GM21526 (cell line): ENCODE data around the gene MOB3A.

Experiments used
- ATAC-seq: cut with Tn5 transposase; IDR thresholded peaks from one replicate; pipeline ENCODE4 v1.9.1; 2021; ENCODE audit warnings: moderate library complexity; ENCODE audit not compliant: unreplicated experiment, low FRiP score

MOB3A gene

DNA sequence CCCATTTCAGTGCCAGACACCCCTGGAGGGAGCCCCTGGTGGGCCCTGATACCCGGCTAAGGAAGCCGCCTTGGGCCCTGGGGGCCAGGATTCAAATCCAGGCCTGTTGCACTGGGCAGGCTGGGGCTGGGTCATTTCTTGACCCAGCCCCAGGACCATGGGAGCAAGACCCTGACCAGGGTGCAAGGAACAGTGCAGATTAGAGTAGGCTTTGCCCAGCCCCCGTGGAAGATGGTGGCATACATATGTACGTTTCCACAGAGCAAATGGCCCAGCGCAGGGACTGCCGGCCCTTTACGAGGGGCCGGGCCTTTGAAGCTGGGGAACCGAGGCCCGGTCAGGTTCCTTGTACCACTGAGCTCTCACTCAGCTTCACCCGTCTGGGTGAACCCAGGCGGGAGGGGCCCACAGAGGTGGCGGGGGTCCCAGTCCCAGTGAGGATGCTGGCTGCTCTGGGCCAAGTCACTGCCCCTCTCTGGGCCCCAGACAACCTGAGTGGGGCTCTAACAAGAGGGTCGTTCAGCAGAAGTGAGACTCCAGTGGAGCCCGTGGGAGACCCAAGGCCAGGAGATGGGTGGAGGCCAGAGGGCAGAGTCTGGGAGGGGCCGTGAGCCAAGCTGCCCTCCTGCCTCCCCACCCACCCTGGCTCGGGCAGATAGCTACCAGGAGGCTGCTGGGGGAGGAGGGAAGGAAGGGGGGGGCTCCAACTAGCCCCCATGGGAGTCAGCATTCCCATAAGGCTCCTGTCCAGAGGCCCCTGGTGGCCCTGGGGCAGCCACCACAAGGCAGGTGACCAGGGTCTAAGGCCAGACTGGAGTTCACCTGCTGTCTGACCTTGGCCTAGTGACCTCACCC is 47.8 kb downstream of the MOB3A start:
- ATAC-seq, result no peak

DNA sequence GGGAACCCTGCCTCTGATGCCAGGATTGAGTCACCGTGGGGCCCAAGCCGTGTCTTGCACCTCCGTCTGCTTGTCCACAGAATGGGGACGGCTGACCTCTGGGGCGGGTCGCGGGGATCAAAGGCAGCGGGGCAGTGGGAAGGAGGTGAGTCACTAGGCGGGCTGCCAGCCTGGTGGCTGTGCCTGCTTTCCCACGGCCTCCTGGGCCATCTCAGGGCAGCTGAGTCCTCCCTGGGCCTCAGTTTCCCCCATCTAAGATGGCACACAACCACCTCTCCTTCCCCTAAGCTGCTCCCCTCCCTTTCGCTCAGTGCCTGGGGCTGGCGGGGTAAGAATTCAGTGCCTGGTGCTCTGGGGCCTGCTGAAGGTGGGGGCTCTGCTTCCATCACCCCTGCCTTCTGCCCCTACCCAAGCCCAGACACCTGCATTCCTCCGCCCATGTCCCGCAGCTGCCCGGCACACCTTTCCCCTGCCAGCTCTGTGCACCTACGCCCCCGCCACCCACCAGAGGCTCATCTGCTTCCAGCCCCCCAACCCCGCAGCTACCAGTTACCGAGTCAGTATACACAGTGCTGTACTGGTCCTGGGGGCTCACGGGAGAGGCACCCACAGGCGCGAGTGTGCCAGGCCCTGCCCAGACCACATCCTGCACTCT is 48.5 kb downstream of the MOB3A start:
- no peak for ATAC-seq

DNA sequence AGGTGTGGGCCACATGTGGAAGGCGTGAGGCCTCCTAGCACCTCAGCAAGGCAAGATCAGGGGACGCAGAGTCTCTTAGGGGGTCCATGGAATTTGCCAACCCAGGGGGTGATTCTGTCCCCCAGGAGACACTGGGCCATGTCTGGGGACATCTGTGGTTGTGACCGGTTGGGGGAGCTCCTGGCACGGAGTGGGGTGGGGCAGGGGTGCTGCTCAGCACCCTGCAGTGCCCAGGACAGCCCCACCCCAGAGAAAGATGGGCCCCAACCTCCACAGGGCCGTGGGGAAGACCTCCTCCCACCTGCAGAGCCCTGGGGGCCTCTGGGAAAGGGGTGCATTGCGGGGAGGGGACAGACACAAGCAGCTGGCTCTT is 49.1 kb downstream of the MOB3A start:
- no peak for ATAC-seq

DNA sequence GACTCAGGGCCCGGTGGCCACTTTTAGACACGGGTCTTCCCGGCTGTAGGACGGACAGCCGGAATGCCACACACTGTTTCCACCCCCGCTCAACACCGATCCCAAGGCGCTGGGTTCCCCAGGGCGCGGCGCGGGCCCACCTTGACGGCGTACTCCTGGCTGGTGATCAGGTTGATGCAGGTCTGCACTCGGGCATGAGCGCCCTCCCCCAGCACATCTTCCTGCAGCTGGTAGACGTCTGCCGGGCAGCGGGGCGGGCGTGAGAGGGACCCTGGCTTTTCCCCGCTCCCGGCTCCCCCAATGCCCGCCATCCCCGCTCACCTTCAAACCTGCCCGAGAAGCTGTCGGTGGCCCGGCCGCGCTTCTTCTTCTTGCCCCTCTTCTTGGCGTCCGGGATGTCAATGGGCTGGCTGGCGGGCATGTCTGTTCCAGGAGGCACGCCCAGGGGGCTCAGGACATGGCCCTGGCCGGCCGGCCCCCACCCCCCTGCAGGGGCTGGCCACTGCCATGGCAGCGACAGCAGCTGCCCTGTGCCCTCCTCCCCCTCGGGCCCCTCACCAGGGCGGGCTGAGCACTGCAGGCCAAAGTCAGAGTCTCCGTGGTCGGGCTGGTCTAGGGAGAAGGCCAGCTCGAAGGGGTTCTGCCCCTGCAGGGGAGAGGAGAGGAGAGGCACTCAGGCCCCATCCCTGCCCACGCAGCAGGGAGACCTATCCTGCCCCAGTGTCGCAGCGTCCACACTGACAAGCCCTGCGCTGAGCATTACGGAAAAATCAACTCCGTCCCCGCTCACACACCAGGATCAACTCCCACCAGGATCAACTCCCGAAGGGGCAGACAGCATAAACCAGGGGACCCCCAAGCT is 49.8 kb downstream of the MOB3A start:
- ATAC-seq, result no peak

DNA sequence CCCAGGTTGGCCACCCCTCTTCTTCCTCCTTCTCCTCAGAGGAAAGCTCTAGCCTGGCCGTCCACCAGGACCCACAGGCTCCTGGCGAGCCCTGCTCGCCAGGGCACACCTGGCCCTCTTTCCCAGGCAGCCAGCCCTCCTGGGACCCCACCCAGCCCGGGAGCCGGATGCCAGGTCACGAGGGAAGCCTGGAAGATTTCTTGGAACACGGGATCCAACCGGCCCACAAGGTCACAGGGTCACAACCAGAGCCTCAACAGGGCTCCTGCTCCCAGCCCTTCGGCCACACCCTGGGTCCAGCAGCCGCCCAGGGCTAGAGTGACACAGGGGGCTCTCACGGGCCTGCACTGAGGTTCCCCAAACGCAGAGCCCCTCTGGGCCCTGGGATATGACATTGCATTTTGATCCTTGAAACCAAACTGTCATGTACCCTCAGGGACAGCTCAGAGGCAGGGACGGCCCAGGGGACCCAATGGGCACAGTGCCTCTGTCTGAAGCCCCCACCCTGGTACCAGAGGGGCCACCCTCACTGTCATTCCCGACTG is 50.6 kb downstream of the MOB3A start:
- ATAC-seq, result no peak

GRCh38 chr19:2044709-2045500 is 51.2 kb downstream of the MOB3A start:
- no peak for ATAC-seq

DNA sequence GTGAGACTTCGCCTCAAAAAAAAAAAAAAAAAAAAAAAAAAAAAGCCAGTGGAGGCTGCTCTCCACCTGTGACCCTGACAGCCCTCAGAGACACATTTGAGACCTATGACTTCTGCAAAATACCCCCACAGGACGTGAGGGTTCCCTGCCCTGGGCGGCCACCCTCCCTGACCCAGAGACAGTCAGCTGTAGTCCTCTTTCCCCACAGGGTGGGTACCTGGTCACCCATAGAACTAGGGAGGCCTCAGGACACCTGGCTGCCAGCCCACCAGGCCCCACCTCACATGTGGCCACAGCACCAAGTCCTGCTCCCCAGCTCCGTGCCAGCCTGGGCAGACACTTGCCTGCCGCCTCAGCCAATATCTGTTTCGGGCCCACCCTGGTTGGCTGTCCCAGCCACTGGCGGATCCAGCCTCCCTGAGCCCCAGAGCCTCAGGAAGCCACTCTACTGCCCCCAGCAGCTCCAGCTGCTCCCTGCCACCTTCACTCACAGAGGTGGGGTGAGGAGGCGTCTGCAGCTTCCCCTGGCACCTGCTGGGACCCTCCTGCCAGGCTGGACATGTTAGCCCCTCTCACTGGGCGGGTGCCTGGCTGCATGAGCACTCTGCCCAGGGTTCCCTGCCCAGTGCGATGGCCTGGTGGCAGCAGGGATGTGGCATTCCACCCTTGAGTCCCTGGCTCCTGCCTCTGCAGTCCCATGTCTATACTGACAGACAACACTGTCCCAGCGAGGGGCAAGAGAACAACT is 52.0 kb downstream of the MOB3A start:
- ATAC-seq, result no peak

DNA sequence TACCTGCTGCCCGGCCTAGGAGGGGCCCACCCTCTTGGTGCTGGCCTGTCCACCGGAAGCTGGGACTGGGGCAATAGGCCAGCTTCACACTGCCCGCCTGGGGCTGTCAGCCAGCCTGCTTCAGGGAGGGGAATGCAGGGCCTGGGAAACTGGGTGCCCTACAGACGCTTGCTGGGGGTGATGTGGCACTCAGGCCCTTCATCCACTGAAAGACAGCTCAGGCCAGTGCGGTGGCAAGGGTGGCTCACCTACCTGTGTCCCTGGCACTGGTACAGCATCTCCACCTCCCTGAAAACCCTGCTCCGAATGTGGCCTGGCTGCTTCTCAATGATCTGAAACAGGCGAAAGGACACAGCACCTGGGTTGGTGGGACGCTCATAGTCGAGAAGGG is 52.9 kb downstream of the MOB3A start:
- no peak for ATAC-seq

GRCh38 chr19:2042485-2043250 is 53.5 kb downstream of the MOB3A start:
- ATAC-seq, result peak; percentile 10

DNA sequence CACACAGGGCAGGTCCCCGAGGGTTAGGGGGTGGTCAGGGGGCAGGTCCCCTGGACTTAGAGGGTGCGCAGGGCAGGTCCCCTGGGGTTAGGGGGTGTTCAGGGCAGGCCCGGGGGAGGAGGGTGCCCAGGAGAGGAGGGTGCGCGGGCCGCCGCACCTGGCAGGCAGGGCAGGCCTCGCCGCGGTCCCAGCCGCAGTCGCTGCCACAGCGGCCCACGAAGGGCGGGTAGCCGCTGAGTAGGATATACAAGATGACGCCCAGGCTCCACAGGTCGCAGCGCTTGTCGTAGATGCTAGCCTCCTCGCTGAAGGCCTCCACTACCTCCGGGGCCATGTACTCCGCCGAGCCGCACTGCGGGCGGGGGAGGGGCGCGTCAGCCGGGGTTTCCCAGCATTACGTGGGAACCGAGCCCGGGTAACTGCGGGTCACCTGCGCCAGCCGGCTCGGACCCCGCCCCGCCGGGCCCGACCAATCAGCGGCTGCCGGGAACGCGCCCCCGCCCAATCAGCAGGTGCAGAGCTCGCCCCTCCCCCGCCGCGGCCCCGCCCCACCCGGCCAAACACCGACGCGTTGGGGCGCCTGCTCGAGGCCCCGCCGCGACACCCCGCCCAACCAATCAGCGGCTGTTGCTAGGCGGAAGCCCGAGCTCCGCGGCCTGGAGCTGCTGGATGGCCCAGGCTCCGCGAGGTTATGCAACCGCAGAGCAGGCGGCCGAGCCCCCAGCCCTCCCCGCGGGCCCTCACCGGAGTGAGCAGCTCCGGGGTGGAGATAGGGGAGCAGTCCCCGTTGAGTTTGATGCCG is 54.2 kb downstream of the MOB3A start:
- peak; percentile 48 for ATAC-seq

- ATAC-seq, result no peak
These were observed 54.8 kb downstream of the MOB3A start for GRCh38 chr19:2041433-2041682.

GRCh38 chr19:2040647-2041432 is 55.3 kb downstream of the MOB3A start:
- no peak for ATAC-seq

DNA sequence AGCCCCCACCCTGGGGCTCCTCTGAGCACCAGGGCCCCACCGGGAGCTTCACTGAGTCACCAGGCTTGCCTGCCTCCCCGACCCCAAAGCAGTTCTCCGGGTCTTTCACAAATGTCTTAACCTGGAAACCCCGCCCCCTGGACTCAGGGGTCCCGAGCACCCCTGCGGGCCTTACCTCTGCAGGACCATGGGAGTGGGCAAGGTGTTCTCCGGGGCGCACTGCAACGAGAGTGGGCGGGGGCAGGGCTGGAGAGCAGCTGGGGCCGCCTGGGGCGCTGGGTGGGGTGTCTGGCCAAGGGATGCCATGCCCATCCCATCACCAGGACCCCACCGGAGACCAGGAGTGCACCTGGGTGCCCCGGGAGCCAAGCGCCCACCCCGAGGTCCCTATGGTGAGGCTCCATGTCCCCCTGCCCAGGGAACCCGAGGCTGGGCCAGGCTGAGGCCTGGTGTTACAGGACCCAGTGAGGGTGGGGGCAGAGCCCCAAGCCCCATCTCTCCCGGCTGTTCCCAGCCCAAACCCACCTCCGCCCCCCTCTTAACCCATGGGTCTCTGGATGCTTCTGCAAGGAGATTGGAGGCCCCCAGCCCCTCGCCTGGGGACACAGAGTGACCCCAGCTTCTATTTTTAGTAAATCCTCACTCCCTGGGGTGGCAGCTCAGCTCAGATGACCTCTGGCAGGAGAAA is 56.0 kb downstream of the MOB3A start:
- ATAC-seq, result no peak

DNA sequence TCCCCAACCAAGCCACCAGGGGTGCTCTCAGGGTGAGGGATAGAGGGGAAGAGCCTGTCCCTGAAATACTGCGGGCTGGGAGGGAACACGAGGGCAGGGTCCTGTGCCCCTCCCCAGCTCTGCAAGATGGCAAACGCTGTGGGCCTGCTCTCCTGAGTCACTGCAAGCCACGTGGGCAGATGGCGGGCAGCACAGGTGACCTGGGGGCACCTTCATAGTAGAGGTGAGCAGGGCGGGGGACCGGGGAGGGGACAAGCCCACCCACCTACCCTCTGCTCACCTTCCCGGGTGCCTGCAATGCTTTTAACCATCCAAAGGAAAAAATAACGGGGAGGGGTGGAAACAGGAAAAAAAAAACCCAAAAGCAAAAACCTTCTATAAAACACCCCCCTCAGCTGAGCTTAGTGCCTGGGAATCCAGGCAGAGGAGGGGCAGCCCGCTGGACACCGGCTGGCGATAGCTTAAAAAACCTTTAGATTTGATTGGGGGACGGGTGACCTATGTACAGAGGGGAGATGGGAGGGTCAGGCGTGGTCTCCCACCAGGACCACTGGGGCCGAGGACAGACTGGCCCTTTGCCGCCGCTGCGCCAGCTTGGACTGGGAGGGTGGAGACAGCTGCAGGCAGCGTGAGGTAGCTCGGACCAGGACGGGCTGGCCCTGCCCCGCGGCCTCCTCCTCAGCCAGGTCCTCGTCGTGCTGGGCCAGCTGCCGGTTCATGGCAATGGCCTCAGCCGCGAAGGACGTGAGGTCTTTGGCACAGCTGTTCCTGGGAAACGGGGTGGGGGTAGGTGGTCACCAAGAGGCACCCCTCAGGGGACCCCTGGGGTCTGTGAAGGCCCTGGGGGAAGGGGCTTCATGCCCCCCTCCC is 56.8 kb downstream of the MOB3A start:
- no peak for ATAC-seq

DNA sequence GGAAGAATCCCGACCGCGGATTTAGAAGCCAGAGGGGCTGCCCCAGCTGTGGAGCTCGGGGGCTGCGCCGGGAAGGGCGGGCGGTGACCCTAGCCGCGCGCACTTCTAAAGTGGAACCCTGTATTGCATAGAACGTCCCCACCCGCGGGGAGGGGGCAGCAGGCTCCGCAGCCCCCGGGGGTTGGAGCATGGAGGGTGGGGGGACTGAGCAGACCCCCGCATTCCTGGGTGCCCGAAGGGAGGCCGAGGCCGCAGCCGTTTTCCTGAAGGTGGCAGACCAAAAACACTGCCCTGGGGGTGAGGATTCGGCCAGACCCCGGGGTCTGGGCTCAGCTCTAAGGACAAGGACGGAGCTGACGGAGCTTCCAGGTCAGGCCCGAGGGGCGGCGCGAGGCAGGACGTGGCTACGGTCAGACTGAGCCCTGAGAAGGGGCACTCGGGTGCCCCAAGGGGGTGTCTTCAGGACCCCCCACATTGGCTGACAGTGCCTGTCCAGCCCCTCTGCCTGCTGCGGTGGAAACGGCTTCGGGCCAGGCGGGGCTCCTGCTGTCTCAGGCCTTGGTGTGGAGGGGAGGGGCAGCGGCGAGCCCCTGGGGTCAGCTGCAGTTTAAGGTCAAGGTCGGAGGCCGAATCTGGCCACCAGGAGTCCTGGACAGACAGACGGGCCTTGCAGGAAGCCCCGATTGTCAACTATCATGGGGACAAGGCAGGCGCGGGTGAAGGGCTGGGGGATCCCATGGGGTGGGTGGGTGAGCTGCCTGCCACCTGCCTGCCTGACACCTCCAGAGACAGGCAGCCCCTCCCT is 57.6 kb downstream of the MOB3A start:
- ATAC-seq, result no peak
